Iris pigment epithelial cell (primary cell): Measurements from ENCODE around the gene INKA1.
"Not testable (repeated sequence)": the region's sequence is repeated elsewhere in the genome, so short reads cannot be mapped to it uniquely, and the experiment has no call there.

Experiments
- DNase-seq: peaks from one replicate; pipeline ENCODE4 v3.0.0-alpha.2; 2011; ENCODE audit warnings: low read depth

INKA1 gene

GRCh38 chr3:49807431-49808114 is 4.5 kb downstream of the INKA1 start:
- DNase-seq = no peak

DNA sequence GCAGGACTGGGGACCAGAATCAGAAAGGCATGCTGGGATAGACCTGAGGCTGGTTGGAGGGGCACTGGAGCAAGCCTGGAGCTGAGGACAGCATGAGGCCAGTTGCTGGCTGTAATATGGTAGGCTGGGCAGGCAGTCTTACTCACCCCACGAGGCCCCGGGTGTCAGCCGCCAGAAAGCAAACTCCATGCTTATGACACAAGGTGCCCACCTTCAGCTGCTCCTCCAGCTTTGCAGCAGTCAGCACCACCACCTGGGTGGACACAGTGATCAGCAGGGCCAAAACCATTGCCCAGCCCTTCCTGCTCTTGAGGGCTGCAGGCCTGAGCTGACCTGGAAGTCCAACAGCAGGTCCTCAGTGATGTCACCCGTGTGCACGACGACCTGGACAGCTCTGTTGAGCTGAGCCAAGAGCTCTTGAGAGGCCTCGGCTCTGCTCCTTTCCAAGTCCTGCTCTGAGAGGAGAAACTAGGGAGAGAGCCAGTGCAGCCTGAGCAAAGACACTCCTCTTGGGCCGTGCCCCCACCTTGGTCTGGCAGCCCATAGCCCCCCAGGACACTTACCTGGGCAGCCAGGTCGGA is 9.9 kb downstream of the INKA1 start:
- DNase-seq = no peak

DNA sequence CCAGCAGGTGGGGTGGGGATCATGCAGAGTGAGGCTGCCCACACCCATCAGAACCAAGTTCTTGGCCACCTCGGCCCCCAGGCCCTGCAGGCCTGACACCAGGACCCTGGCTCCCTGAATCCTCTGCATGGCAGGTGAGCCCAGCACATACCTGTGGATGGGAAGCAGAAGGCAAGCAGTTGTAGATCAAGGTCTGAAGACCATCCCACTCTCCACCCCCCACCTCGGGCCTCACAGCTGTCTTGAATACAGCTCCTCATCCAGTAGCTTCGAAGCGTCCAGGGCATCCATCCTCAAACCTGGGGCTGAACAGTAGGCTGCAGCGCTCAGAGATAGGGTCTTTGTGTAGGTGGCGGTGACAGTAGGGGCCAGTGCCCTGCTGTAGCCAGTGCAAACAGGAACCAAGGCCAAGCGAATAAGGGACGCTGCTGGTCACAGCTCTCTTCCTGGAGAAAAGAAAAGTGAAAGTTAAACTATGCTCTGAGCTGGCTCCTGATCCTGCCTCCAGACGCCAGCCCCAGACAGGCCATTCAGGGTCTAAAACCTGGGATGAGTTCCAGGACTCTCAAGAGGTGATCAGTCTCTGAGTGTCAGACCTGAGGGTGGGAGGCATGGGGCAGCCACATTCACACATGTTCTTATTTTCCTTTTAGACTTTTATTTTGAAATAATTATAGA is 10.6 kb downstream of the INKA1 start, which contains the start of gene UBA7:
Gene UBA7 (minus strand): TSS at position 457 of the 678 bp plus-strand sequence. CDS start 166 bp downstream, at position 291.
- peak; percentile 75 for DNase-seq

- DNase-seq = not testable (repeated sequence)
These were observed 20.1 kb downstream of the INKA1 start for GRCh38 chr3:49823131-49823530.

- no peak for DNase-seq
These were observed 23.0 kb downstream of the INKA1 start for GRCh38 chr3:49826016-49826415.

GRCh38 chr3:49831341-49831740 is 28.3 kb downstream of the INKA1 start:
- no peak for DNase-seq

- peak; percentile 71 for DNase-seq
These were observed 36.2 kb downstream of the INKA1 start for GRCh38 chr3:49839193-49839809.

DNA sequence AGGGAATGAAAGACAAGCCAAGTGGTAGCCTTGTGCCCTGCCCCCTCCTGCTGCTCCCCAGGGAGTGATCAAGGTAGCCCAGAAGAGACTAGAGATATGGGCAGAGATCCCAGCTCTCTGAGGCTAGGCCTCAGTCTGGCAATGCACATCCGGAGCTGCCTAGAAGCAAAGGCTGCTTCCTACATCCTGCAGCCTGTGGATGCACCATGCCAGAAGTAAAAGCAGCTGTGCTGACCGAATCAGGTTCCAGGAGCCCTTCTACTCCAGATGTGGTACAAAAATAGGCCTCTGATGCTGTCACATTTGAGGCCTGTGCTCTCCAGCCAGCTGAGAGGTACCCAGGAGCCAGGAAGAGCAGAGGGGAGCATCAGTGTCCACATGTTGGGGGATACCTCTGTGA is 37.3 kb downstream of the INKA1 start:
- no peak for DNase-seq

DNA sequence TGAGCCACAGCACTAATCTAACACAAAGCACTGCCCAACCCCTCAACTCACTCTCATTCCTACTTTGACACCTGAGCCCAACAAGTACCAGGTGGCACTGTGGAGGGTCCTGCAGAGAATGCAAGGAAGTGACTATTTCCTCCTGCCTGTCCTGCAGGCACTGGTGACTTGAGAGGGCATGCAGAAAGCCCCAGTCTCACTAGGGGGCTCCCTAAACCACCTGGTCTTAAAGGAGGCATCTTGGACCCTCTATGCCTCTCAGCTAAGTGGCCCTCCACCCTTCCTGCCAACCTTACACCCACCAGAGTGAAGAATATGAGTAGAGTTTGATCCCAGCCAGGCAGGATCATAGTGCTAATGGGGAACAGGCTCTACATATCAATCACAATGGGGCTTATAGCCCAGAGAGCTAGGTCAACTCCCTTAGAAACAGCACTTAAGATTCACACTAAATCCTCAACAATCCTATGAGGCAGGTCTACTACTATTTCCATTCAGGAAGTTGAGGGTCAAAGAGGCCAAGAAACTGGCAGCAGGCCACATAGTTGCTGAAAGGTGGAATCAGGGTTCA is 38.1 kb downstream of the INKA1 start:
- DNase-seq = peak; percentile 12

GRCh38 chr3:49841806-49842205 is 38.7 kb downstream of the INKA1 start:
- no peak for DNase-seq

DNA sequence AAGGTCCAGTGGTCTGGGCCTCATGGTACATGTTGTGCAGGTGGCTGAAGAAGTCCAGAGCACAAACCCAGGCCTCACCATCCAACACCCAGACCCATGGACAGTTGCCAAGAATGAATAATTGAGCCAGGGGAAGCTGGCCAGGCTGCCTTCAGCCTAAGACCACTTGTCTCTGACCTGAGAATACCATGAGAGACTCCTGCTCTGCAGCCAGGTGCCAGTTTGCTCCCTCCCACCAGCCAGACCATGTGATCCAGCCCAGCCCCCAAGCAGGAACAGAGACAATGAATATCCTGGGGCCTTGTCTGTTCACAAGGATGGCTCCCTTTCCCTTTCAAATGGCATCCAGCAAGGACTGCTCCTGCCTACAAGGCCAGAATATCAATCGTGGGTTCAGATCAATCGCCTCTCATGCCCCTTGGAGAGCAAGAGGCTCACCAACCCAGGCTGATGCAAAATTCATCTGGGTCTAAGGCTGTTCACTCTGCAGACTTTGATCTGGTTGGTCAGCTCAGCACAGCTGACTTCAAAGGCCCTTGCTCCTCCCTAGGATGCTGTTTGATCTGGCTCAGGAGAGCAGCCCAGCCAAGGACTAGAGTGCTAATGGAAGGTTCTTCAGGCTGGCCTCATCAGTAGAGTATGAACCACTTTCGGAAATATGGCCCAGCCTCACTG is 39.9 kb downstream of the INKA1 start:
- DNase-seq = no peak

- DNase-seq = no peak
These were observed 41.6 kb downstream of the INKA1 start for GRCh38 chr3:49844464-49845183.

DNA sequence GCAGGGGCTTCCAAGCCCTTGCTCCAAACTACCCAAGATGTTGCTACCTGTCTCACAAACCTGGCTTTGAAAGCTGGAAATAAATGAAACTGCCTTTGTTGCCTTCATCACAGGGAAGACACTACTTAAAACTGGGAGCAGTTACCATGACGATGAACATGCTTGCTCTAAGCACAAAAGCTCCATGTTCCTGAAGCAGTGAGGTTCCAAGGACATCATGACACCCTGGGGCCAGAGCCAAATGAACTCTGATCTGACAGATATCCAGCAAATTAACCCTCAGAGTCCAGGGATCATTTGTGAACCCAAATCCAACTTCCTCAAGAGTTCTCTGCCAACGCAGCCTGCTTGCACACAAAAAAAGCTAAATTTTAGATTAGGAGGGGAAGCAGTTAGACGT is 42.6 kb downstream of the INKA1 start:
- no peak for DNase-seq
